SHP77 treated with DMSO at 0.1 percent for 48 hours (cell line): ENCODE results near the gene TMEM45B.
"Not testable (repeated sequence)": the region's sequence is repeated elsewhere in the genome, so short reads cannot be mapped to it uniquely, and the experiment has no call there.

ENCODE experiments used
- DNase-seq: peaks from one replicate; lab custom pipeline; 2025; lab: John Stamatoyannopoulos, UW

TMEM45B gene

GRCh38 chr11:129853518-129854231 lies 38.0 kb downstream of the TMEM45B start:
- DNase-seq, result peak; percentile 78

- DNase-seq, result no peak
Measured at GRCh38 chr11:129854232-129854805, 38.7 kb downstream of the TMEM45B start.

- DNase-seq, result no peak
Measured at GRCh38 chr11:129855086-129855485, 39.4 kb downstream of the TMEM45B start.

GRCh38 chr11:129856036-129856435 lies 40.4 kb downstream of the TMEM45B start:
- no peak for DNase-seq

- DNase-seq, result no peak
Measured at GRCh38 chr11:129861702-129862522, 46.3 kb downstream of the TMEM45B start.

GRCh38 chr11:129864811-129865210 lies 49.2 kb downstream of the TMEM45B start:
- no peak for DNase-seq

GRCh38 chr11:129865701-129866100 lies 50.1 kb downstream of the TMEM45B start:
- DNase-seq, result no peak

- DNase-seq, result no peak
Measured at GRCh38 chr11:129866311-129866710, 50.7 kb downstream of the TMEM45B start.

- DNase-seq, result not testable (repeated sequence)
Measured at GRCh38 chr11:129868626-129869025, 53.0 kb downstream of the TMEM45B start.

GRCh38 chr11:129871914-129872313 lies 56.3 kb downstream of the TMEM45B start:
- DNase-seq, result no peak

GRCh38 chr11:129880311-129880710 lies 64.7 kb downstream of the TMEM45B start:
- DNase-seq, result no peak

GRCh38 chr11:129881570-129882170 lies 66.0 kb downstream of the TMEM45B start:
- no peak for DNase-seq

- DNase-seq, result no peak
Measured at GRCh38 chr11:129884581-129884980, 68.9 kb downstream of the TMEM45B start.

- no peak for DNase-seq
Measured at GRCh38 chr11:129885381-129885780, 69.7 kb downstream of the TMEM45B start.

GRCh38 chr11:129888451-129888850 lies 72.8 kb downstream of the TMEM45B start:
- DNase-seq, result no peak

GRCh38 chr11:129894278-129895125 lies 78.9 kb downstream of the TMEM45B start:
- no peak for DNase-seq

- DNase-seq, result peak; percentile 16
Measured at GRCh38 chr11:129895126-129896041, 79.7 kb downstream of the TMEM45B start, which contains the start of gene NFRKB. TSS of gene NFRKB (minus strand) at chr11:129895578. CDS start at chr11:129892849, 2,729 bp downstream.

- no peak for DNase-seq
Measured at GRCh38 chr11:129896062-129896461, 80.4 kb downstream of the TMEM45B start.

GRCh38 chr11:129905402-129905801 lies 89.8 kb downstream of the TMEM45B start:
- DNase-seq, result no peak
